Measurements from ENCODE around the gene PSTK.
A peak's percentile ranks its signal among the peaks of the same experiment; 100 is the strongest.

PSTK gene

GRCh38 chr10:122980209-122981065 lies at the start of gene PSTK:
Gene PSTK, plus strand, starts transcription at chr10:122980401. Its CDS starts 79 bp downstream, at chr10:122980480.
- DNase-seq (ENCODE audit: low read depth in 4 of 4, low spot score in 1 of 4), result peak; percentile 67 to 84 (median 80)

GRCh38 chr10:122931088-122931906 lies 48.9 kb upstream of the PSTK start:
- no peak for DNase-seq (ENCODE audit: low read depth in 4 of 4, low spot score in 1 of 4)

- DNase-seq (ENCODE audit: low read depth in 4 of 4, low spot score in 1 of 4), result no peak
Observed at GRCh38 chr10:122939133-122939855, 40.9 kb upstream of the PSTK start.

- DNase-seq (ENCODE audit: low read depth in 4 of 4, low spot score in 1 of 4), result no peak
Observed at GRCh38 chr10:122939856-122940543, 40.2 kb upstream of the PSTK start.

GRCh38 chr10:122949296-122949695 lies 30.9 kb upstream of the PSTK start:
- no peak for DNase-seq (ENCODE audit: low read depth in 4 of 4, low spot score in 1 of 4)

- peak; percentile 87 to 95 (median 92) for DNase-seq (ENCODE audit: low read depth in 4 of 4, low spot score in 1 of 4)
Observed at GRCh38 chr10:122953902-122954730, 26.1 kb upstream of the PSTK start, which contains the start of gene C10orf88. Gene C10orf88, minus strand, starts transcription at chr10:122954227. Its CDS starts 49 bp downstream, at chr10:122954178.

- no peak for DNase-seq (ENCODE audit: low read depth in 4 of 4, low spot score in 1 of 4)
Observed at GRCh38 chr10:122954731-122955050, 25.5 kb upstream of the PSTK start.

GRCh38 chr10:122955892-122956291 lies 24.3 kb upstream of the PSTK start:
- DNase-seq (ENCODE audit: low read depth in 4 of 4, low spot score in 1 of 4), result no peak

GRCh38 chr10:122957474-122957873 lies 22.7 kb upstream of the PSTK start:
- DNase-seq (ENCODE audit: low read depth in 4 of 4, low spot score in 1 of 4), result no peak

GRCh38 chr10:122962405-122962804 lies 17.8 kb upstream of the PSTK start:
- no peak for DNase-seq (ENCODE audit: low read depth in 4 of 4, low spot score in 1 of 4)

- no peak for DNase-seq (ENCODE audit: low read depth in 4 of 4, low spot score in 1 of 4)
Observed at GRCh38 chr10:122966879-122967278, 13.3 kb upstream of the PSTK start.

- DNase-seq (ENCODE audit: low read depth in 4 of 4, low spot score in 1 of 4), result no peak
Observed at GRCh38 chr10:122968698-122969097, 11.5 kb upstream of the PSTK start.

GRCh38 chr10:122974023-122974422 lies 6.2 kb upstream of the PSTK start:
- no peak for DNase-seq (ENCODE audit: low read depth in 4 of 4, low spot score in 1 of 4)

GRCh38 chr10:122974543-122975064 lies 5.6 kb upstream of the PSTK start:
- no peak for DNase-seq (ENCODE audit: low read depth in 4 of 4, low spot score in 1 of 4)

- DNase-seq (ENCODE audit: low read depth in 4 of 4, low spot score in 1 of 4), result no peak
Observed at GRCh38 chr10:122981066-122981464, 864 bp downstream of the PSTK start.

- DNase-seq (ENCODE audit: low read depth in 4 of 4, low spot score in 1 of 4), result no peak
Observed at GRCh38 chr10:122983898-122984297, 3.7 kb downstream of the PSTK start.

GRCh38 chr10:122984708-122985107 lies 4.5 kb downstream of the PSTK start:
- DNase-seq (ENCODE audit: low read depth in 4 of 4, low spot score in 1 of 4), result no peak

- DNase-seq (ENCODE audit: low read depth in 4 of 4, low spot score in 1 of 4), result no peak
Observed at GRCh38 chr10:122986335-122986734, 6.1 kb downstream of the PSTK start.

- no peak for DNase-seq (ENCODE audit: low read depth in 4 of 4, low spot score in 1 of 4)
Observed at GRCh38 chr10:122988501-122988900, 8.3 kb downstream of the PSTK start.

- DNase-seq (ENCODE audit: low read depth in 4 of 4, low spot score in 1 of 4), result no peak
Observed at GRCh38 chr10:122990278-122990677, 10.1 kb downstream of the PSTK start.

Data from stimulated activated CD4-positive, alpha-beta T cell treated with anti-CD3 and anti-CD28 coated beads, Interleukin-1b, Interleukin-23, amount 100 ng/mL, for 24 hours (primary cell).